ENCODE results near the gene SDR42E1.

- TF ChIP-seq, protein P1, sequence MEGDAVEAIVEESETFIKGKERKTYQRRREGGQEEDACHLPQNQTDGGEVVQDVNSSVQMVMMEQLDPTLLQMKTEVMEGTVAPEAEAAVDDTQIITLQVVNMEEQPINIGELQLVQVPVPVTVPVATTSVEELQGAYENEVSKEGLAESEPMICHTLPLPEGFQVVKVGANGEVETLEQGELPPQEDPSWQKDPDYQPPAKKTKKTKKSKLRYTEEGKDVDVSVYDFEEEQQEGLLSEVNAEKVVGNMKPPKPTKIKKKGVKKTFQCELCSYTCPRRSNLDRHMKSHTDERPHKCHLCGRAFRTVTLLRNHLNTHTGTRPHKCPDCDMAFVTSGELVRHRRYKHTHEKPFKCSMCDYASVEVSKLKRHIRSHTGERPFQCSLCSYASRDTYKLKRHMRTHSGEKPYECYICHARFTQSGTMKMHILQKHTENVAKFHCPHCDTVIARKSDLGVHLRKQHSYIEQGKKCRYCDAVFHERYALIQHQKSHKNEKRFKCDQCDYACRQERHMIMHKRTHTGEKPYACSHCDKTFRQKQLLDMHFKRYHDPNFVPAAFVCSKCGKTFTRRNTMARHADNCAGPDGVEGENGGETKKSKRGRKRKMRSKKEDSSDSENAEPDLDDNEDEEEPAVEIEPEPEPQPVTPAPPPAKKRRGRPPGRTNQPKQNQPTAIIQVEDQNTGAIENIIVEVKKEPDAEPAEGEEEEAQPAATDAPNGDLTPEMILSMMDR (IDR thresholded peaks at IDR 0.05; ENCODE audit: insufficient read depth, low read length), result no peak
- TF ChIP-seq POLR2AphosphoS5 (IDR thresholded peaks at IDR 0.05; ENCODE audit: low read depth), result no peak
- TF ChIP-seq REST (IDR thresholded peaks at IDR 0.05; ENCODE audit: insufficient replicate concordance, low read depth), result no peak
Observed at GRCh38 chr16:81975637-81976036, 35.6 kb downstream of the SDR42E1 start.
